Spleen (tissue), 7 donors: ENCODE data around the gene AAK1.

Experiments used
- POLR2A ChIP-seq, 3 donors: fragments of 450-650 bp; IDR thresholded peaks; one replicate each; pipeline ENCODE4 v1.5.1; 2017; ENCODE audit warnings: antibody characterized with exemption in 3 of 3, mild to moderate bottlenecking in 1 of 3
- TF ChIP-seq, protein P1 (sequence below), 11 experiments: fragments of 200-600 bp in 7 of 11; fragments of 450-650 bp in 4 of 11; sonication (generic) in 4 of 11; IDR thresholded peaks in 8 of 11; conservative IDR thresholded peaks in 3 of 11; 1 replicate in 7 of 11; 2 replicates in 4 of 11; pipeline versions ENCODE4 v1.4.0 to v1.8.0; 2016 to 2021; ENCODE audit warnings: antibody characterized with exemption in 11 of 11, inconsistent platforms in 4 of 11, mild to moderate bottlenecking in 1 of 11
- donor health status: DM: no; HTN: no; CAD: no; lungs with moderate emphysema.
- donor health status: DM: no; HTN: no; CAD: no.
- donor health status: DM: no; HTN: no; CAD: no.

DNA sequence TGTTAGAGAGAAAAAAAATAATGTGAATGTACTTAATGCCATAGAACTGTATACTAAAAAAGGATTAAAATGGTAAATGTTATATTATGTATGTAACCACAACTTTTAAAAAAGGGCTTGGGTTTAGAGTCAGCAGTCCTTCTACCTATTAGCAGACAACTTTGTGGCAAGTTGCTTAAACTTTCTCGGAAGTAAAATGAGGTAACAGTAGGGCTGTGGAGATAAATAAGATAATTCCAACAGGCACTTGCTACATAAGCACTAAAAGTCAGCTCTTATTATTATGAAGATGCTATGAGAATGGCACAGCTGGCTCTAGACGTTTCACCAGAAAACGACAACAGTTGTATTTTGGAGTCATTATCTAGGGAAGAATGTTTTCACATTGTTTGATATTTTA is 31.3 kb downstream of the AAK1 start:
- no peak for TF ChIP-seq POLR2A (IDR thresholded peaks at IDR 0.05)
- TF ChIP-seq, protein P1, sequence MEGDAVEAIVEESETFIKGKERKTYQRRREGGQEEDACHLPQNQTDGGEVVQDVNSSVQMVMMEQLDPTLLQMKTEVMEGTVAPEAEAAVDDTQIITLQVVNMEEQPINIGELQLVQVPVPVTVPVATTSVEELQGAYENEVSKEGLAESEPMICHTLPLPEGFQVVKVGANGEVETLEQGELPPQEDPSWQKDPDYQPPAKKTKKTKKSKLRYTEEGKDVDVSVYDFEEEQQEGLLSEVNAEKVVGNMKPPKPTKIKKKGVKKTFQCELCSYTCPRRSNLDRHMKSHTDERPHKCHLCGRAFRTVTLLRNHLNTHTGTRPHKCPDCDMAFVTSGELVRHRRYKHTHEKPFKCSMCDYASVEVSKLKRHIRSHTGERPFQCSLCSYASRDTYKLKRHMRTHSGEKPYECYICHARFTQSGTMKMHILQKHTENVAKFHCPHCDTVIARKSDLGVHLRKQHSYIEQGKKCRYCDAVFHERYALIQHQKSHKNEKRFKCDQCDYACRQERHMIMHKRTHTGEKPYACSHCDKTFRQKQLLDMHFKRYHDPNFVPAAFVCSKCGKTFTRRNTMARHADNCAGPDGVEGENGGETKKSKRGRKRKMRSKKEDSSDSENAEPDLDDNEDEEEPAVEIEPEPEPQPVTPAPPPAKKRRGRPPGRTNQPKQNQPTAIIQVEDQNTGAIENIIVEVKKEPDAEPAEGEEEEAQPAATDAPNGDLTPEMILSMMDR (IDR thresholded peaks at IDR 0.05 in 8 of 11, conservative IDR thresholded peaks at IDR 0.05 in 3 of 11), result no peak
